Activated gamma-delta T cell treated with Interleukin-2 at 50 U/mL for 16 hours (primary cell): Measurements from ENCODE around the gene PTPRN2.
"Not testable (repeated sequence)": the region's sequence is repeated elsewhere in the genome, so short reads cannot be mapped to it uniquely, and the experiment has no call there.

Source experiments
- DNase-seq: peaks from one replicate; pipeline ENCODE4 v3.0.0-alpha.2; 2020

The PTPRN2 gene

DNA sequence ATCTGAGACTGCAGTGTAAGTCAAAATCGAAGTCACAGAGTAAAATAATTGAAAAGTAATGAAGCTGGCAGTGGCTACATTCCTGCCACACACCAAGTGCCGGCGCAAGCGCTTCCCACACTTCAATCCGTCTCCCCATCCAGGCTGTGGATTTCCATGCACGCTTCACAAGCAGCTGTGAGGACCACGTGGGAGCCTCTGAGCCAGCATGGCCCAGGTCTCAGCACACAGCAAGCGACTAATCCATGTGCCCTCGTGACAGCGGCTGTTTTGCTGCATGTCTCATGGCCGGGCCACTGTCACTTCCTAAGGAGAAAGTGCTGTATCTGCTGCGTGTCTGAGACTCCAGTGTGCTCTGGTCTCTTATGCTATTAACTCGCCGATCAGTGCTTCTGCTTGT is 683.9 kb downstream of the PTPRN2 start:
- no peak for DNase-seq

DNA sequence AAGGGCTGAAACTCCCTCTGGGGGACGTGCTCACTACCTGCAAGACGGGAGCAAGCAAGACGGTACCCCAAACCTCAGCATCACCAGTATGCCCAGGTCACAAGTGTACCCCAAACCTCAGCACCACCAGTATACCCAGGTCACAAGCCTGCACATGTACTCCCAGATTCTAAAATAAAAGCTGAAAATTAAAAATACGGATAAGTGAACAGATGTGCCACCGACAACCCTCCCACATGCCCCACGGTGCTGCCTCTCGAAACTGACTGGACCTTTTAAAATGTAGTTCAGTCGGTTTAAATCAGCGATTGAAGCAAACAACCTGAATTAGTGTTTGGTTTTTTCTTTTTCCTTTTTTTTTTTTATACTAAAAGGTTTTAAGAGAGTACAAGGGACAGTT is 684.3 kb downstream of the PTPRN2 start:
- DNase-seq: no peak

DNA sequence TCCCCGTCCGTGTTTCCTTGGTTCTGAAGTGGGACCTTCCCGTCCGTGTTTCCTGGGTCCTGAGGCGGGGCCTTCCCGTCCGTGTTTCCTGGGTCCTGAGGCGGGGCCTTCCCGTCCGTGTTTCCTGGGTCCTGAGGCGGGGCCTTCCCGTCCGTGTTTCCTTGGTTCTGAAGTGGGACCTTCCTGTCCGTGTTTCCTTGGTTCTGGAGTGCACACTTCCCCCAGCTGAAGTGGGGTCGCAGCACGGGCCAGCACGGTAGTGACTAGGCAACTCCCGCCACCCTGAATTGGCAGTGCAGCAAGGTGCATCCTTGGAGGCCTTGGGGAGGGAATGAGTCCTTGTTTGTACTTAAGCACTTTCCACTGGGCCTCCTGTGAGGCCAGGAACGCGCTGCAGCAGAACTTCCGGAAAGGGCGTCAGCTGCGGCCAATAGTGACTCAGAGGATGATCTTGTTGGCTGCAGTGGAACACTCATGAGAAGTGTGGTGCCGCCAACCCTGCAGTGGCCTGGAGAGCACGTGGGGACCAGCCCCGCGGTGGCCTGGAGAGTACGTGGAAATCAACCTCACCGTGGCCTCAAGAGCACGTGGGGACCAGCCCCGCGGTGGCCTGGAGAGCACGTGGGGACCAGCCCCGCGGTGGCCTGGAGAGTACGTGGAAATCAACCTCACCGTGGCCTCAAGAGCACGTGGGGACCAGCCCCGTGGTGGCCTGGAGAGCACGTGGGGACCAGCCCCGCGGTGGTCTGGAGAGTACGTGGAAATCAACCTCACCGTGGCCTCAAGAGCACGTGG is 685.6 kb downstream of the PTPRN2 start:
- DNase-seq: not testable (repeated sequence)

DNA sequence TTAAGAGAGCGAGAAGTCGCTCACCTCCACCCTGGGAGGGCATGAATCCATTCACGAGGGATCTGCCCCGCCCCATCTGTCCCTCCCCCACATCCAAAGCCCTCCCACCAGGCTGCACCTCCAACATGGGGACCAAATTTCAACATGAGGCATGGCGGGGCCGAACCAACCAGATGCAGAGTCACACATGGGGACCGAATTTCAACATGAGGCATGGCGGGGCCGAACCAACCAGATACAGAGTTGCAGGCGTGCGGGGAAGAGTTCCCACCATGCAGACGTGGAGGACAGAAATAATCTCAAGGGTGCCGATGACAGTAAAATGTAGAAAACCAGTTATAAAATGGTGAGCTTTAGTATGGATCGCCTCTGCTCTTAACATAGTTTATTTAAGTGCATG is 686.5 kb downstream of the PTPRN2 start:
- DNase-seq: no peak

DNA sequence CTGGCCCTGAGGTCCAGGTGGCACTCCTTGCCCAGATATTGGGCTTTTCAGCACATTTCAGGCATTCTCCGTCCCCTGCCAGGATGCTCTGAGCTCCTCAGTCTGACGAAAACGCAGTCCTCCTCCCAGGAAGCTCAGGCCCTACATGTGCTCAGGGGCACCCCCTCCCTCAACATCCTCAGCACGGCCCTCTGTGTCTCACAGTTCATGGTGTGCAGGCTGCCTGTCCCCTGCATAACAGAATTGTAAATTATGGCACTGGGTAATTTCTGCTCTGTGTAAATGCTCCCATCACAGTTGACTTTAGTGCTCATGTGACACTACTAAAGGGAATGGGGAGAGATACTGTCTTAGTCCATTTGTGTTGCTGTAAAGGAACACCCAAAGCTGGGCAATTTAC is 687.1 kb downstream of the PTPRN2 start:
- DNase-seq: no peak

DNA sequence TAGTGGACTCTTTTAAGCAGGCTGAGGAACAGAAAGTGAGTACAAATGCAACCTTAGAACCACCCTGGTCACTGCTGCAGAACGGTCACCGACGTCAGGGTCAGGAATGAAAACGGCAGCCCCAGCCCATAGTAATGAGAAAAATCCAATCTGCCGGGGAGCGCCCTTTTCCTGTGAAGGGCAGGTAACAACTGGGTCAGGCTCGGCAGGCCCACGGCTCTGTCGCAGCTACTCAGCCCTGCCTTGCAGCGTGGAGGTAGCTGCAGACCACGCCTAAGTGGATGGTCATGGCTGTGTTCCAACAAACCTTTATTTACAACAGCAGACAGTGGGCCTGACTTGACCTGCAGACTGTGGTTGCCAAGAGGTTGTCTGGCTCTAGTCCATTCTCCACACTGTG is 687.6 kb downstream of the PTPRN2 start:
- no peak for DNase-seq

DNA sequence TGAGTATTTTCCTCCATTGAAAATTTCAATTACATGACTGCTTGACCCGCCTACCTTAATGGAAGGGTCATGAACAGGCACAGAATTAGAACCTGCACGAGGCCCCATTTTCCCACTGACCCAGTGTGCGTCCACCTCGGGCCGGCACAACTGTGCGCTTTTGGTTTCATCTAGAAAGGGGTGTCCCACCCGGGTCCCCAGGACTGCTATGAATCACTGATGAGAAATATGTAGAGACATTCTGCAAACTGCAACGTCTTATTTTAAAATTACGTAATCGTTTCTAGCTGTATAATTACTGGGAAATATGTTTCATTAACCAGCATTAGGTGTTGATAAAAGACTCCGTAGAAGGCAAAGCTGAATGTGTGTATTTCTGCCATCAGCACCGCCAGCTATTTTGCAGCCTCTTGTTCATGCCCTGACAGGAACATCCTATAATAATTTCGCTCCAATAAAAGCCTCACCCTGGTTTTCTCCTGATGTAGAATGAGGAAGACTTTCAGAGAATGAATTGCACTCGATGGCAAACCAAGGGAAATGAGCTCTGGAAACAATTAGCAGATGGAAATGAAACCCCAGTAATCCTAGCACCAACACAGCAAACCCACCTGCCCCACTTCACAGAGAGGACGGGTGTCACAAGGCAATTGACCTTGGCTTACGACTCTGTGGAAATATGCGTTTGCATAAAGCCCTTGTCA is 688.7 kb downstream of the PTPRN2 start:
- DNase-seq: no peak

DNA sequence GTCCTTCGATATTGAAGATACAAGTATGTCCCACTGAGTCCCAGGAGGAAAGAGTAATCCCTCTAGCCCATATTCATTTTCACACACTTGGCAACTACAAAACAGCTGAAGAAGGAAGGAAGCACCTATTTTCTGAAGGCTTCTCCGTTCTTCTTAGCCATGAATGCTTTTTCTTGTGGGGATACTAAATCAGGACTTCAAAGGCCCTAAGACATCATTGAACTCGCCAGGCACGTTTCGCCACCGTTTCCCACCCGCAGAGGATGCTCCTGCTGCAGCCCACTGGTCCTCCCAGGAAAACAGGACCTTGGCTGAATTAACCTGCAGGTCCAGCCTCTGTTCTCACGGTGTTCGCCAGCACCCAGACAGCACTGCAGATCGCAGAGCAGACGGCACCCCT is 689.4 kb downstream of the PTPRN2 start:
- no peak for DNase-seq

DNA sequence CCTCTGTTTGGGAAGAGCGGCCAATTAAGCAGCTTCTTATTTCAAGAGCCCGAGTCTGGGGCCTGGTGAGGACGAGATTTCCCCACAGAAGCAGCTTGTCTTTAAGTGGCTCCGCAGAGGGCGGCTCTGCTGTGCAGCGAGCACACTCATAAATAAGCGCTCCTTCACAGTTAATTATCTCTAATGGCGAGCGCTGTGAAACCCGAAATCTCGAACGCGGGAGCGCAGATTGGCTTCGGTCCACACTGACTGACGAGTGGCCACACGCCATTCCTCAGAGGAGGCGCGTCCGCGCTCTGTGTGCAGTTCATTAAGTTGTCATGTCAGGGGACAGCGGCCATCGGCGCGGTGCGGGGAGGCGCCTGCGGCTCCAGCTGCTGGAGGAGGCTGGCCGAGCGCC is 689.9 kb downstream of the PTPRN2 start:
- DNase-seq: no peak

DNA sequence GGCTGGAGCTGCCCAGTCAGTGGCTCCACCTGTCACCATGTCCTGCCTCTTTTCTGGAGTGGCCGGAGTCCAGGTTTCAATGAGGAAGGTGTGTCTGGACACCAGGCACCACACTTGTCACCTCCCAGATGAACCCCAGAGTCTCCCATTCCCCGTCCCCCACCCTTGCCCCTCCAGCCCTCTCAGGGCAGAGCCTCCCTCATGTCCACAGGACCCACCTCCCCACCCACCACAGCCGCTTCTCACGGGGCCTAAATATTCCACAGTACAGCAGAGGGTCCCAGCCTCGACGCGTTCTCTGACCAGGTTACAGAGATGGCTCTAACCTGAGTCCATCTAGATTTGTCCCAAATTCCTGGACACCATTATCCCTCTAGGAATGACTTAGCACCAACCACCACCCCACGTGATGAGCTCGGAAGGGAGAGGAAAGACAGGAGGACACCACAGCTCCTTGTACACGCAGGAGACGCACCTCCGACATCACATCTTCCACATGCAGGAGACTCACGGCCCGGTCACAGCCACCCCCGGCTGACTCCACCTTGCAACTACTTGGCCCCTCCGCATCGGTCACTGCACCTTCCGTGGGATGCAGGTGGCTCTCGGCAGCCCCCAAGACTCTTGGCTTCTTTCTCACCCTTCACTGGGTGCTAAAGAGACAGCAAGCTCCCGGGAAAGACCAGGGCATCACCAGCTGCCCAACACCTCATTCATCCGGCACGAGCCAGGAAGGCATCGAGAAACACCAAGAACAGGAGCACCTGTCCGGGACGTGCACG is 690.7 kb downstream of the PTPRN2 start:
- DNase-seq: no peak

DNA sequence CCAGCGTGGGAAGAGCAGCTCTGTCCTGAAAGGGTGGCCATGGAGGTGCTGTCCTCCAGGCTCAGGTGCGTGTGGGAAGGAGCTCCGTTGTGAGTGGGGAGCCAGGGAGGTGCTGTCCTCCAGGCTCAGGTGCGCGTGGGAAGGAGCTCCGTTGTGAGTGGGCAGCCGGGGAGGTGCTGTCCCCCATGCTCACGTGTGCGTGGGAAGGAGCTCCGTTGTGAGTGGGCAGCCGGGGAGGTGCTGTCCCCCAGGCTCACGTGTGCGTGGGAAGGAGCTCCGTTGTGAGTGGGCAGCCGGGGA is 691.3 kb downstream of the PTPRN2 start:
- not testable (repeated sequence) for DNase-seq

DNA sequence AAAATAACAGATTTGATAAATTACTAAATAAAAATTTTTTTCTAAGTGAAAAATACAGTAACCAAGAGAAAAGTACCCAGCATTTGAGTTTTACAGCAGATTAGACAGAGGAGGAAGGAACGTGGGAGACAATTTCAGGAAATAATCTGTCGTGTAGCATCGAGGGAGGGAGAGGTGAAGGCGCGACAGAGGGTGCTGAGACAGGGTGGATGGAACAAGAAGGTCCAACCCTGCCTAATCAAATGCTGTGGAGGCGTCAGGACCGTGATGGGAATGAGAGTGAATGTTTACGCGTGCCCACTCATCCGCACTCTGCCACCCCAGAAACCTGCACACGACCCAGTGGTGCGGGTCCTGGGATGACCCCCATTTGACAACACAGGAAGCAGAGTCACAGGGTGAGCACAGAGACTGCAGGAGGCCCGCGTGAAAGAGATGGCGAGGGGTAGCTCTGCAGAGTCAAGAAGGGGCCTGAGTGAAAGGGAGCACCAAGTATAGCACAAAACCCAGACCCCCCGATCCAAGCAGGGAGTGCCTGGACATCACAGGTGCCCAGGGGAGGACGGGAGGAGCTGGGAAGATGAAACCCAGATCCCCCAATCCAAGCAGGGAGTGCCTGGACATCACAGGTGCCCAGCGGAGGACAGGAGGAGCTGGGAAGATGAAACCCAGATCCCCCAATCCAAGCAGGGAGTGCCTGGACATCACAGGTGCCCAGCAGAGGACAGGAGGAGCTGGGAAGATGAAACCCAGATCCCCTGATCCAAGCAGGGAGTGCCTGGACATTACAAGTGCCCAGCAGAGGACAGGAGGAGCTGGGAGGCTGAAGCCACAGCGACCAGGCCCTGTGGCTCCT is 691.9 kb downstream of the PTPRN2 start:
- no peak for DNase-seq

DNA sequence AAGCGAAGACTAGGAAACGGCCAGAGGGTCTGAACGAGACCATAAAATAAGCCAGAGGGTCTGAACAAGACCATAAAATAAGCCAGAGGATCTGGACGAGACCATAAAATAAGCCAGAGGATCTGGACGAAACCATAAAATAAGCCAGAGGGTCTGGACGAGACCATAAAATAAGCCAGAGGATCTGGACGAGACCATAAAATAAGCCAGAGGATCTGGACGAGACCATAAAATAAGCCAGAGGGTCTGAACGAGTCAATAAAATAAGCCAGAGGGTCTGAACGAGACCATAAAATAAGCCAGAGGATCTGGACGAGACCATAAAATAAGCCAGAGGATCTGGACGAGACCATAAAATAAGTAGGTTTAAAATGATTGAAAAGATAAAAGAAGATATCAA is 692.5 kb downstream of the PTPRN2 start:
- DNase-seq: not testable (repeated sequence)

DNA sequence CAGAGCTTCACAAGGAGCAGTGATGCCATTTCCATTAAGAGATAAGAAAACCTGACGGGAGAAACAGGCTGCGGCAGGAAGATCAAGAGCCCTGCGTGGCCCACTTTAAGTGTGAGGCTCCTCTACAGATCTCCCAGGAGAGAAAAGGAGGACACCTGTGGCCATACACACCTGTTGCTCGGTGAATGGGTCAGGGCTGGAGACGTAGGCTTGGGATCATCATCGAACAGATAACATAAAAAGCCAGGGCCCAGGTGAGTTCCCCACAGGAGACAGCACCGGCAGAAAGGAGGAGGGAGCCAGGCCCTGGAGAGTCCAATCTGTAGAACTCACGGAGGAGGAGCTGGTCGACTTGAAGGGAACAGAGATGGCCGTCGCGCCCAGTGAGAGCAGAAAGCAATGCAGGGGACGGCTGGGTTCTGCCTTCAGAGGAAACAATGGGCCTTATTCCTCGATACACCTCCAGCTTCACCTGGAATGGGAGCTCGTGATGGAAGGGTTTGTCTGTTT is 694.0 kb downstream of the PTPRN2 start:
- no peak for DNase-seq

DNA sequence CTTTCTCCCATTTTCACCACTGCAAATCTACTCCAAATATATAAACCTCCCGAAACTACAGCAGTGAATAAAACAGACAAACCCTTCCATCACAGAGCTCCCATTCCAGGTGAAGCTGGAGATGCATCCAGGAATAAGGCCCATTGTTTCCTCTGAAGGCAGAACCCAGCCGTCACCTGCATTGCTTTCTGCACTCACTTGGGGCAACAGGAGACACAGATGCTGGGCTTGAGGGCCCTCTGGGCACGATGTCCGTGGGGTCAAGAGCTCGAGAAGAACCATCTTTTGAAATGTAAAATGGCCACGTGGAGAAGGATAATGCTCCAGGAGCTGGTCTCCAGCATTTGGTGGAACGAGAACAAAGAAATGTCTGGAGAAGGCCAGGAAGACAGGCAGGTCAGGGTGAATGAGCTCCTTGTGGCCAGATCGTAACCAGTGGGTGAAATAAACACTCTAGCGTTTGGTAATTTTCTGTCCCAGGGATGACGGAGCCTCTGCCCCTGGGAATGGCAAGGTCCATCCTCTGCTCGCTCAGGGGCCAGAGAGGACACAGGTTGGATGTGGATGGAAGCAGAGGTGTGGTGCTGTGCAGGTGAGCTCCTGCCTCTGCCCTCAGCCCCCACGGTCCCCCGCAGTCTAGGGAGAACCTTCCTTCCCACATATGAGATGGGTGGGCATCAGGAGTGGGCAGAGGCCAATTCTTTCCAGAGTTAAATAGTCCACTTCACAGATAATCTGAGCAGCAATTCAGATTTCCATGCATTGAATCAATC is 694.7 kb downstream of the PTPRN2 start:
- no peak for DNase-seq

DNA sequence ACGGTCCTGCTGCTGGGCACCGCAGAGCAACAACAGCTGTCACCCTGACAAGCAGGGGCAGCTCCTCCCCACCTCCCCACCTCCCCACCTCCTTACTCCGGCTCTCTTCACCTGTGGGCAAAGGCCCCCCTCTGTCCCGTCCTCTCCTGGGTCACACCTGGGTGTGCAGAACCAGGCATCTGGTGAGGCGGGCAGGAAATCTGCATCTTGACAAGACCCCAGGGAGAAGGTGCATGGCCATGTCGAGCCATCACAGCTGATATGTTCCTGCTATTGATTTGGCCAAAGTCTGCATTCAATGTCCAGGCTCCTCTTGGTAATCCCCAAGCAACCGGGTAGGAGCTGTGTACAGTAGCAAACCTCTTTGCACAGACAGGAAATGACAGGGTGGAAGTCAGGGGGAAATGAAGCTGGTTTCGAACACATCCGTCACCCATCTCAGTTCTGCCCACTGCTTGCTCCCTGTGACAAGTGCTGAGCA is 696.7 kb downstream of the PTPRN2 start:
- no peak for DNase-seq

DNA sequence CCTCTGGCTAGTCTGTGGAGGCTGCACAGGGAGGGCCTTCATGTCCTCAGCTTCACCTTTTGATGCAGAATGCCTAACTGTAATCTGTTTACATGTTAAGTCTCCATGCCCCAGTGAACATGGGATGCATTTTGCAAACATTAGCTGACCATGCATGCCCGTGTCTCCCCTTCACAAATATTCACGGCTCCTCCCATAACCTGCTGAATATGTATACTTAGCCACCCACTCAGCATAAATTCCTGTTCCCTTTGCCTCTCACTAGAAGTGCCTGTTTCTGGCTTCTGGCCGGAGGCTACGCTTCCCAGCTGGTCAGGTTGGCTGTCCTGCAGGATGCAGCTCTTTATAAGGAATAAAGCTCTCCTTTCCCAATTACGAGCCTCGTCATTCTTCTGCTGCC is 698.1 kb downstream of the PTPRN2 start:
- no peak for DNase-seq

DNA sequence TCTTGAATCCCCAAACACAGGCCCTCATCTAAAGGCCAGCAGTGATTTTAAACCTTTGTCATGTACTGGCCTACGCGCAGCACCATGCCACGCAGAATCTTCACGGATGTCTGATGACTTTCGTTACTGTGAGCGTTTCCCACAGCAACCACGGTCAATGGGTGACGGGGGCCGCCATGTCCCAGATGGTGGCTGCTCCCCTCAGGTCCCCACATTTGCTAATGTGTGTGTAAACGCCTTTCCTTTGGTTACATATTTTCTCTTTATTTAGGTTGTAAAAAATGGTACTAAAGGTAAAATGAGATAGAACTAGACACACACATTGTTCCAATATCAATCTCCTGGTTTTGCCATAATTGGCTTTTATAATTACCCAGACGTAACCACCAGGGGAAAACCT is 699.0 kb downstream of the PTPRN2 start:
- DNase-seq: no peak

DNA sequence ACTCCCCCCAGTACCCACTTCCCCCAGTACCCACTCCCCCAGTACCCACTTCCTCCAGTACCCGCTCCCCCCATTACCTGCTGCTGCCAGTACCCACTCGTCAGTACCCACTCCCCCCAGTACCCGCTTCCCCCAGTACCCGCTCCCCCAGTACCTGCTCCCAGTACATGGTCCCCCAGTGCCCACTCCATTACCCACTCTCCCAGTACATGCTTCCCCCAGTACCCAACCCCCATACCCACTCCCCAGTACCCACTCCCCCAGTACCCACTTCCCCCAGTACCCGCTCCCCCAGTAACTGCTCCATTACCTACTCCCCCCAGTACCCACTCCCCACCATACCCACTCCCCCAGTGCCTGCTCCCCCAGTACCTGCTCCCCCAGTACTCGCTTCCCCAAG is 700.2 kb downstream of the PTPRN2 start:
- no peak for DNase-seq

DNA sequence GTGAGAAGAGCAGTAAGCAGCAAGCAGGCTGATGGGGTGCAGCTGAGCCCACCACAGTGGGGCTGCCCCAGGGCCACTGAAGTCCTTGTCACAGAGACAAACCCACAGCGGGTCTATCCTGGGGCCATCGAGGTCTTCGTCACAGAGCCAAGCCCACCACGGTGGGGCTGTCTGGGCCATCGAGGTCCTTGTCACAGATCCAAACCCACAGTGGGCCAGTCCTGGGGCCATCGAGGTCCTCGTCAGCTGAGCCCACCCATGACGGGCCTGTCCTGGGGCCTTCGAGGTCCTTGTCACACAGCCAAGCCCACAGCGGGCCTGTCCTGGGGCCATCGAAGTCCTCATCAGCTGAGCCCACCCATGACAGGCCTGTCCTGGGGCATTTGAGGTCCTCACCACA is 700.9 kb downstream of the PTPRN2 start:
- no peak for DNase-seq

DNA sequence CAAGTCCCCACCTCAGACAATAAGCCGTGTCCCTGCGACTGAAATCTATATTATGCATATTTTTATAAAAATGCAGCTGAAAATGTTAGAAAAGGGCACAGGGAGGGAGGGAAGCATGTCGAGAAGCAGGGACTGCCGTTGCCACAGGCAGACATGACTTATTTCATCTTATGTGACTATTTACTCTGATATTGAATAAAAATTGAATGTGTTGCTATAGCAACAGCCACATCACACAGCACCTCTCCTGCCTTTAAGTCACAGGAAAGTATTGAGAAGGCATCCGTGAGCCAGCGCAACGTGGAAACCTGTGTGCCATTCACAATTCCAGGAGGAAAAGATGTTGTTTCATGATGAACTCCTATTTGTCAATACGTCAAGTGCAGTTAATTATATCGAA is 701.4 kb downstream of the PTPRN2 start:
- no peak for DNase-seq

DNA sequence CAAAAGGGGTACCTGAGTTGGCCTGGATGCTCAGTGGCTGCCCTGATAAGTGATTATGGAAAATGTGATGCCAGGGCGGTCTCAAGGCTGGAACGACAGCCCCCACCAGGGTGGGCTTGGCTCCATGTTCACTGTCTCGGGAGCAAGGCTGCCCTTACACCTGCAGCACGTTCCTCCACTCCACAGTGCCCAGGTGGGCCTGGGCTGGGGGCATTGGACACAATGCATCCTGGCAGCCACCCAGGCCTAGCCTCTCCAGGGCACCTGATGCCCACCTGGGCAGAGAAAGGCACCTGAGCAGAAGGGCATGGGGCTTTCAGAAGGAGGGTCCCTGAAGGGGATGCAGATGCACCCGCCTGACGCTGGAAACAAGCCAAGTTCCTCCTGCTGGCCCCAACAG is 702.5 kb downstream of the PTPRN2 start:
- DNase-seq: no peak
